Bronchial epithelial cell (primary cell): ENCODE data around the gene FBXO31. TPM values are rescaled to one million over a fixed set of nuclear protein-coding genes. Genes with fewer than 3 reads are reported as not detected.
"Not testable (repeated sequence)": the region's sequence is repeated elsewhere in the genome, so short reads cannot be mapped to it uniquely, and the experiment has no call there.

Experiments used
- DNase-seq: peaks from one replicate; pipeline ENCODE4 v3.0.0-alpha.2; 2010; ENCODE audit warnings: low read depth
- FAIRE-seq: peaks from 2 replicates; lab custom pipeline; 2011; peaks lifted over from hg19 to GRCh38; lab: Jason Lieb, UNC
- H3K27me3 ChIP-seq: 2 replicates; pipeline ENCODE4 v1.5.1; 2011; ENCODE audit warnings: low read length; ENCODE audit not compliant: control insufficient read depth, insufficient read depth
- H3K36me3 ChIP-seq: 2 replicates; pipeline ENCODE4 v1.5.1; 2011; ENCODE audit warnings: low read length; ENCODE audit not compliant: control insufficient read depth, insufficient read depth
- H3K4me3 ChIP-seq: 2 replicates; pipeline ENCODE4 v1.5.1; 2011; ENCODE audit warnings: mild to moderate bottlenecking, low read depth, low read length, control low read depth
- CTCF ChIP-seq: IDR thresholded peaks from 2 replicates; pipeline ENCODE4 v1.5.1; 2011; ENCODE audit warnings: mild to moderate bottlenecking, moderate library complexity, low read length, control low read depth, inconsistent platforms; ENCODE audit not compliant: insufficient read depth, severe bottlenecking
- total RNA-seq: library from RNA; depleted of rRNA; stranded (reverse); fragments of >200 nt; gene quantifications from 2 replicates; pipeline ENCODE4 v1.2.1, GENCODE V29; 2014

The FBXO31 gene
- total RNA-seq, 1 donor from 2014 or later = 24.7 TPM

- FAIRE-seq (peak; percentile 52), DNase-seq (no peak)
- Histone ChIP-seq H3K36me3 (peaks cover 40% of the 10 kb centered on the region), H3K27me3 (no peaks in the 10 kb centered on the region), H3K4me3 (no peak overlapping the region)
- TF ChIP-seq CTCF = no peak
These were observed 40.4 kb downstream of the FBXO31 start for GRCh38 chr16:87342978-87343752.

GRCh38 chr16:87342504-87342903, 41.1 kb downstream of the FBXO31 start:
- DNase-seq (no peak), FAIRE-seq (no peak)
- TF ChIP-seq CTCF = no peak
- H3K36me3 ChIP-seq = peaks cover 38% of the 10 kb centered on the region
- no peak overlapping the region for H3K4me3 ChIP-seq
- no peaks in the 10 kb centered on the region for H3K27me3 ChIP-seq

GRCh38 chr16:87340198-87340597, 43.4 kb downstream of the FBXO31 start:
- Histone ChIP-seq H3K27me3 (no peaks in the 10 kb centered on the region), H3K4me3 (no peak overlapping the region), H3K36me3 (peaks cover 43% of the 10 kb centered on the region)
- no peak for TF ChIP-seq CTCF
- FAIRE-seq (no peak), DNase-seq (no peak)

- peaks cover 47% of the 10 kb centered on the region for H3K36me3 ChIP-seq
- not testable (repeated sequence) for FAIRE-seq, DNase-seq, H3K4me3 ChIP-seq, H3K27me3 ChIP-seq
These were observed 43.9 kb downstream of the FBXO31 start for GRCh38 chr16:87339724-87340105.

GRCh38 chr16:87339086-87339723, 44.4 kb downstream of the FBXO31 start:
- Histone ChIP-seq H3K4me3 (no peak overlapping the region), H3K27me3 (no peaks in the 10 kb centered on the region), H3K36me3 (peaks cover 49% of the 10 kb centered on the region)
- DNase-seq (no peak), FAIRE-seq (no peak)
- TF ChIP-seq CTCF = no peak

GRCh38 chr16:87338155-87338765, 45.3 kb downstream of the FBXO31 start:
- FAIRE-seq (no peak), DNase-seq (no peak)
- H3K27me3 ChIP-seq = no peaks in the 10 kb centered on the region
- no peak for TF ChIP-seq CTCF
- H3K4me3 ChIP-seq = no peak overlapping the region
- peaks cover 41% of the 10 kb centered on the region for H3K36me3 ChIP-seq
